Breast epithelium (tissue), 3 donors: ENCODE results near the gene WNT11.

ENCODE experiments used
- CTCF ChIP-seq, 3 donors: fragments of 450-650 bp; IDR thresholded peaks; one replicate each; pipeline ENCODE4 v1.5.1; 2016 to 2017; ENCODE audit warnings: antibody characterized with exemption in 3 of 3, mild to moderate bottlenecking in 3 of 3, moderate library complexity in 3 of 3
- POLR2A ChIP-seq: fragments of 450-650 bp; IDR thresholded peaks from one replicate; pipeline ENCODE4 v1.6.1; 2016; ENCODE audit warnings: antibody characterized with exemption, mild to moderate bottlenecking, moderate library complexity

GRCh38 chr11:76212086-76213035 is 6.1 kb upstream of the WNT11 start:
- TF ChIP-seq CTCF (IDR thresholded peaks at IDR 0.05) (no peak), POLR2A (no peak)
